Upper lobe of left lung (tissue), 4 donors: ENCODE results near the gene ACSM4.

Experiments
- CTCF ChIP-seq, 6 experiments: fragments of 450-650 bp in 4 of 6; fragments of 200-600 bp in 2 of 6; sonication (generic) in 2 of 6; IDR thresholded peaks; one replicate each; pipeline ENCODE4 v1.5.1; 2016 to 2019; ENCODE audit warnings: antibody characterized with exemption in 6 of 6
- POLR2A ChIP-seq, 4 donors: fragments of 450-650 bp; IDR thresholded peaks; one replicate each; pipeline ENCODE4 v1.5.1; 2016 to 2017; ENCODE audit warnings: antibody characterized with exemption in 4 of 4, mild to moderate bottlenecking in 2 of 4

- TF ChIP-seq POLR2A (IDR thresholded peaks at IDR 0.05) (no peak), CTCF (IDR thresholded peaks at IDR 0.05) (no peak)
Measured at GRCh38 chr12:7271893-7272514, 31.9 kb upstream of the ACSM4 start.
